PC-3 (cell line): ENCODE data around the gene AKT1. TPM values are rescaled to one million over a fixed set of nuclear protein-coding genes. Genes with fewer than 3 reads are reported as not detected.

Experiments
- ATAC-seq: fragments of 200-7000 bp; cut with Tn5 transposase; 2 replicates; pipeline ENCODE4 v1.9.1; 2020; ENCODE audit warnings: mild to moderate bottlenecking, moderate library complexity
- BruUV-seq: library from RNA; stranded (reverse); fragments of 400-500 nt; replicated peaks from 2 replicates; lab custom pipeline; 2021; lab: Mats Ljungman, UMichigan
- CTCF ChIA-PET: fragments of 300-600 bp; sonication (Branson Sonifier 250); formaldehyde crosslinking; loops from one replicate; lab custom pipeline; 2022; ENCODE audit warnings: antibody characterized with exemption; lab: Charles Lee
- POLR2A ChIA-PET: fragments of 300-600 bp; sonication (Branson Sonifier 250); formaldehyde crosslinking; loops from one replicate; lab custom pipeline; 2022; ENCODE audit warnings: antibody characterized with exemption; ENCODE audit not compliant: unreplicated experiment; lab: Charles Lee
- DNase-seq: peaks from one replicate; pipeline ENCODE4 v3.0.0-alpha.2; 2015
- H2AFZ ChIP-seq: fragments of 300-600 bp; sonication (generic); 2 replicates; pipeline ENCODE4 v1.6.0; 2016; ENCODE audit warnings: antibody characterized with exemption, low read length
- H3F3A ChIP-seq: fragments of 300-600 bp; sonication (generic); one replicate; pipeline ENCODE4 v1.6.0; 2017; ENCODE audit warnings: antibody characterized with exemption, low read length, control low read depth, mild to moderate bottlenecking; ENCODE audit not compliant: unreplicated experiment
- H3K27ac ChIP-seq: fragments of 300-600 bp; sonication (generic); 2 replicates; pipeline ENCODE4 v1.5.1; 2016; ENCODE audit warnings: mild to moderate bottlenecking, low read length
- H3K27me3 ChIP-seq: fragments of 300-600 bp; sonication (generic); 2 replicates; pipeline ENCODE4 v1.6.1; 2016; ENCODE audit warnings: low read length, mixed read lengths
- H3K36me3 ChIP-seq: fragments of 300-600 bp; sonication (generic); 2 replicates; pipeline ENCODE4 v1.6.1; 2016; ENCODE audit warnings: low read depth, mixed run types, low read length, mixed read lengths
- H3K4me1 ChIP-seq: fragments of 300-600 bp; sonication (generic); 2 replicates; pipeline ENCODE4 v1.5.1; 2016; ENCODE audit warnings: low read length; ENCODE audit not compliant: insufficient read depth
- H3K4me2 ChIP-seq: fragments of 300-600 bp; sonication (generic); 2 replicates; pipeline ENCODE4 v1.6.0; 2016; ENCODE audit warnings: low read length
- H3K4me3 ChIP-seq: fragments of 300-600 bp; sonication (generic); 2 replicates; pipeline ENCODE4 v1.5.1; 2016; ENCODE audit warnings: mild to moderate bottlenecking, low read length, mixed read lengths
- H3K79me2 ChIP-seq: fragments of 300-600 bp; sonication (generic); 2 replicates; pipeline ENCODE4 v1.6.1; 2017; ENCODE audit warnings: low read length, mixed read lengths
- H3K9ac ChIP-seq: fragments of 300-600 bp; sonication (generic); 2 replicates; pipeline ENCODE4 v1.6.0; 2016; ENCODE audit warnings: mild to moderate bottlenecking, low read length
- H3K9me2 ChIP-seq: fragments of 300-600 bp; sonication (generic); replicated peaks from 2 replicates; pipeline ENCODE4 v1.6.1; 2016; ENCODE audit warnings: mixed run types, low read length, mixed read lengths
- H3K9me3 ChIP-seq: fragments of 300-600 bp; sonication (generic); 2 replicates; pipeline ENCODE4 v1.6.1; 2016; ENCODE audit warnings: low read length, mixed read lengths
- H4K20me1 ChIP-seq: fragments of 300-600 bp; sonication (generic); 2 replicates; pipeline ENCODE4 v1.6.1; 2016; ENCODE audit warnings: low read length, mixed read lengths
- CTCF ChIP-seq: fragments of 300-600 bp; sonication (generic); conservative IDR thresholded peaks from 2 replicates; pipeline ENCODE4 v1.5.1; 2017; ENCODE audit warnings: antibody characterized with exemption, low read depth, mild to moderate bottlenecking, low read length
- EZH2 ChIP-seq: fragments of 300-600 bp; sonication (generic); IDR thresholded peaks from one replicate; pipeline ENCODE4 v1.6.1; 2017; ENCODE audit warnings: antibody characterized with exemption, mild to moderate bottlenecking, low read length; ENCODE audit not compliant: unreplicated experiment
- EZH2phosphoT487 ChIP-seq: fragments of 300-600 bp; sonication (generic); IDR thresholded peaks from 2 replicates; pipeline ENCODE4 v1.6.1; 2018; ENCODE audit warnings: mild to moderate bottlenecking, antibody characterized with exemption, low read length, borderline replicate concordance
- intact Hi-C: fragments of 100-400 bp; cut with micrococcal nuclease; formaldehyde crosslinking; loops from 2 replicates; pipeline ENCODE4 v1.9.0; 2023
- total RNA-seq: library from RNA; depleted of rRNA; stranded (reverse); fragments of >200 nt; gene quantifications from 2 replicates; pipeline ENCODE4 v1.2.3, GENCODE V29; 2014

The AKT1 gene
- total RNA-seq, 1 experiment from 2014 or later = 196 TPM

GRCh38 chr14:104784846-104785707, 10.5 kb downstream of the AKT1 start:
- H3K9me2 ChIP-seq = no peaks in the 10 kb centered on the region
- BruUV-seq = no TSS peak
- CTCF ChIA-PET = no interaction called here

GRCh38 chr14:104784218-104784568, 11.4 kb downstream of the AKT1 start:
- no peak overlapping the region for H3K4me2 ChIP-seq
- H3K27me3 ChIP-seq = no peaks in the 10 kb centered on the region
- intact Hi-C loops = no loop called here
- no peaks in the 10 kb centered on the region for H4K20me1 ChIP-seq
- TF ChIP-seq EZH2phosphoT487 = no peak
- no peak for TF ChIP-seq CTCF
- no peak for TF ChIP-seq EZH2
- BruUV-seq = no TSS peak
- H3K36me3 ChIP-seq = no peaks in the 10 kb centered on the region
- no peaks in the 10 kb centered on the region for H3K4me1 ChIP-seq
- no peak for DNase-seq
- ChIA-PET POLR2A (no interaction called here), CTCF (no interaction called here)
- no peak overlapping the region for H2AFZ ChIP-seq
- H3K9ac ChIP-seq = no peak overlapping the region
- peaks cover 14% of the 10 kb centered on the region for H3K79me2 ChIP-seq
- no peaks in the 10 kb centered on the region for H3K9me2 ChIP-seq
- H3F3A ChIP-seq = no peaks in the 10 kb centered on the region
- H3K27ac ChIP-seq = no peak overlapping the region
- H3K4me3 ChIP-seq = no peak overlapping the region
- no peak for ATAC-seq
- no peaks in the 10 kb centered on the region for H3K9me3 ChIP-seq

More at GRCh38 chr14:104784846-104785707, 10.5 kb downstream of the AKT1 start:
- H3K9me3 ChIP-seq = no peaks in the 10 kb centered on the region
- no peaks in the 10 kb centered on the region for H4K20me1 ChIP-seq
- TF ChIP-seq EZH2 = no peak
- TF ChIP-seq CTCF = no peak
- TF ChIP-seq EZH2phosphoT487 = no peak
- H3K4me1 ChIP-seq = no peaks in the 10 kb centered on the region
- H3F3A ChIP-seq = no peaks in the 10 kb centered on the region
- H3K36me3 ChIP-seq = no peaks in the 10 kb centered on the region
- intact Hi-C loops = no loop called here
- H3K79me2 ChIP-seq = peaks cover 23% of the 10 kb centered on the region
- H3K9ac ChIP-seq = no peak overlapping the region
- no peaks in the 10 kb centered on the region for H3K27me3 ChIP-seq
- no peak overlapping the region for H3K4me2 ChIP-seq
- POLR2A ChIA-PET = no interaction called here
- H3K27ac ChIP-seq = no peak overlapping the region
- DNase-seq = no peak
- no peak for ATAC-seq
- H3K4me3 ChIP-seq = no peak overlapping the region
- no peak overlapping the region for H2AFZ ChIP-seq
